ENCODE results near the gene OLFM1. TPM values are rescaled to one million over a fixed set of nuclear protein-coding genes. Genes with fewer than 3 reads are reported as not detected.

OLFM1 gene
- total RNA-seq, 1 donor from 2014 or later = 5.5 TPM

- no peaks in the 10 kb centered on the region for H3K79me2 ChIP-seq (ENCODE audit: insufficient read depth, low read length)
- DNase-seq (ENCODE audit: low read depth) (no peak), FAIRE-seq (no peak)
- Mint-ChIP-seq H3K4me3 (ENCODE audit: unreplicated experiment) (no peak overlapping the region), H3K27me3 (ENCODE audit: low read depth, unreplicated experiment) (peaks cover 67% of the 10 kb centered on the region), H3K4me1 (ENCODE audit: low read depth, unreplicated experiment) (peaks cover 1% of the 10 kb centered on the region), H3K36me3 (ENCODE audit: low read depth, unreplicated experiment) (no peaks in the 10 kb centered on the region), H3K9me3 (ENCODE audit: unreplicated experiment) (no peaks in the 10 kb centered on the region), H3K27ac (ENCODE audit: unreplicated experiment) (no peak overlapping the region)
- H3K36me3 ChIP-seq (ENCODE audit: insufficient read depth, low read length) = no peaks in the 10 kb centered on the region
- no peak for TF ChIP-seq CTCF (IDR thresholded peaks at IDR 0.05; ENCODE audit: insufficient read depth, low read depth, low read length)
- TF ChIP-seq EZH2 (IDR thresholded peaks at IDR 0.05; ENCODE audit: insufficient read depth, low read length) = no peak
- no peak overlapping the region for H3K27ac ChIP-seq (ENCODE audit: low read depth, low read length)
- no peaks in the 10 kb centered on the region for H3K9me3 ChIP-seq (ENCODE audit: insufficient read depth, low read depth, low read length)
- H3K9ac ChIP-seq (ENCODE audit: low read length) = no peak overlapping the region
- H3K4me3 ChIP-seq (ENCODE audit: insufficient read depth, low read depth, low read length) = no peak overlapping the region
- no peak overlapping the region for H3K4me2 ChIP-seq (ENCODE audit: low read length)
- no peak overlapping the region for H2AFZ ChIP-seq (ENCODE audit: low read depth, low read length)
- H3K27me3 ChIP-seq (ENCODE audit: insufficient read depth, low read length) = peaks cover 15% of the 10 kb centered on the region
- no peaks in the 10 kb centered on the region for H4K20me1 ChIP-seq (ENCODE audit: insufficient read depth, low read length)
- no peaks in the 10 kb centered on the region for H3K4me1 ChIP-seq (ENCODE audit: insufficient read depth, low read length)
These were observed 4.1 kb upstream of the OLFM1 start for GRCh38 chr9:135083241-135083810.

GRCh38 chr9:135083831-135084230 lies 3.6 kb upstream of the OLFM1 start:
- no peaks in the 10 kb centered on the region for H3K79me2 ChIP-seq (ENCODE audit: insufficient read depth, low read length)
- peaks cover 64% of the 10 kb centered on the region for H3K27me3 Mint-ChIP-seq (ENCODE audit: low read depth, unreplicated experiment)
- H3K27ac ChIP-seq (ENCODE audit: low read depth, low read length) = no peak overlapping the region
- DNase-seq (ENCODE audit: low read depth) (no peak), FAIRE-seq (no peak)
- H3K4me2 ChIP-seq (ENCODE audit: low read length) = no peak overlapping the region
- no peak overlapping the region for H3K4me3 Mint-ChIP-seq (ENCODE audit: unreplicated experiment)
- H3K4me1 Mint-ChIP-seq (ENCODE audit: low read depth, unreplicated experiment) = peaks cover 1% of the 10 kb centered on the region
- no peaks in the 10 kb centered on the region for H3K36me3 Mint-ChIP-seq (ENCODE audit: low read depth, unreplicated experiment)
- no peaks in the 10 kb centered on the region for H4K20me1 ChIP-seq (ENCODE audit: insufficient read depth, low read length)
- no peak overlapping the region for H2AFZ ChIP-seq (ENCODE audit: low read depth, low read length)
- H3K27ac Mint-ChIP-seq (ENCODE audit: unreplicated experiment) = no peak overlapping the region
- no peaks in the 10 kb centered on the region for H3K36me3 ChIP-seq (ENCODE audit: insufficient read depth, low read length)
- no peak overlapping the region for H3K9ac ChIP-seq (ENCODE audit: low read length)
- H3K9me3 ChIP-seq (ENCODE audit: insufficient read depth, low read depth, low read length) = no peaks in the 10 kb centered on the region
- no peak overlapping the region for H3K4me3 ChIP-seq (ENCODE audit: insufficient read depth, low read depth, low read length)
- TF ChIP-seq EZH2 (IDR thresholded peaks at IDR 0.05; ENCODE audit: insufficient read depth, low read length) = no peak
- no peak for TF ChIP-seq CTCF (IDR thresholded peaks at IDR 0.05; ENCODE audit: insufficient read depth, low read depth, low read length)
- H3K27me3 ChIP-seq (ENCODE audit: insufficient read depth, low read length) = peaks cover 16% of the 10 kb centered on the region
- no peaks in the 10 kb centered on the region for H3K4me1 ChIP-seq (ENCODE audit: insufficient read depth, low read length)
- no peaks in the 10 kb centered on the region for H3K9me3 Mint-ChIP-seq (ENCODE audit: unreplicated experiment)

- H3K27me3 Mint-ChIP-seq (ENCODE audit: low read depth, unreplicated experiment) = peaks cover 63% of the 10 kb centered on the region
These were observed 3.2 kb upstream of the OLFM1 start for GRCh38 chr9:135084262-135084661.

More at GRCh38 chr9:135084262-135084661, 3.2 kb upstream of the OLFM1 start:
- no peak overlapping the region for H2AFZ ChIP-seq (ENCODE audit: low read depth, low read length)
- H4K20me1 ChIP-seq (ENCODE audit: insufficient read depth, low read length) = no peaks in the 10 kb centered on the region
- H3K4me3 Mint-ChIP-seq (ENCODE audit: unreplicated experiment) = no peak overlapping the region
- no peak overlapping the region for H3K9ac ChIP-seq (ENCODE audit: low read length)
- no peak overlapping the region for H3K27ac ChIP-seq (ENCODE audit: low read depth, low read length)
- FAIRE-seq = no peak
- H3K36me3 ChIP-seq (ENCODE audit: insufficient read depth, low read length) = no peaks in the 10 kb centered on the region
- no peak for TF ChIP-seq CTCF (IDR thresholded peaks at IDR 0.05; ENCODE audit: insufficient read depth, low read depth, low read length)
- no peak for TF ChIP-seq EZH2 (IDR thresholded peaks at IDR 0.05; ENCODE audit: insufficient read depth, low read length)
- H3K4me3 ChIP-seq (ENCODE audit: insufficient read depth, low read depth, low read length) = no peak overlapping the region
- H3K4me2 ChIP-seq (ENCODE audit: low read length) = no peak overlapping the region
- no peak for DNase-seq (ENCODE audit: low read depth)
- H3K36me3 Mint-ChIP-seq (ENCODE audit: low read depth, unreplicated experiment) = no peaks in the 10 kb centered on the region
- peaks cover 21% of the 10 kb centered on the region for H3K27me3 ChIP-seq (ENCODE audit: insufficient read depth, low read length)
- H3K4me1 Mint-ChIP-seq (ENCODE audit: low read depth, unreplicated experiment) = peaks cover 1% of the 10 kb centered on the region
- no peaks in the 10 kb centered on the region for H3K4me1 ChIP-seq (ENCODE audit: insufficient read depth, low read length)
- no peaks in the 10 kb centered on the region for H3K9me3 ChIP-seq (ENCODE audit: insufficient read depth, low read depth, low read length)
- no peaks in the 10 kb centered on the region for H3K9me3 Mint-ChIP-seq (ENCODE audit: unreplicated experiment)
- H3K79me2 ChIP-seq (ENCODE audit: insufficient read depth, low read length) = no peaks in the 10 kb centered on the region
- no peak overlapping the region for H3K27ac Mint-ChIP-seq (ENCODE audit: unreplicated experiment)

All from astrocyte (in vitro differentiated cells and primary cell).